ENCODE data around the gene TFF1.

- TF ChIP-seq EZH2 (IDR thresholded peaks at IDR 0.05; ENCODE audit: low read length, unreplicated experiment) (no peak), CTCF (conservative IDR thresholded peaks at IDR 0.05; ENCODE audit: low read depth, low read length) (no peak)
Observed at GRCh38 chr21:42332557-42333317, 33.6 kb downstream of the TFF1 start.

Measured in PC-3 (cell line).